ENCODE results near the gene CFAP52.
"Not testable (repeated sequence)": the region's sequence is repeated elsewhere in the genome, so short reads cannot be mapped to it uniquely, and the experiment has no call there.

CFAP52 gene

DNA sequence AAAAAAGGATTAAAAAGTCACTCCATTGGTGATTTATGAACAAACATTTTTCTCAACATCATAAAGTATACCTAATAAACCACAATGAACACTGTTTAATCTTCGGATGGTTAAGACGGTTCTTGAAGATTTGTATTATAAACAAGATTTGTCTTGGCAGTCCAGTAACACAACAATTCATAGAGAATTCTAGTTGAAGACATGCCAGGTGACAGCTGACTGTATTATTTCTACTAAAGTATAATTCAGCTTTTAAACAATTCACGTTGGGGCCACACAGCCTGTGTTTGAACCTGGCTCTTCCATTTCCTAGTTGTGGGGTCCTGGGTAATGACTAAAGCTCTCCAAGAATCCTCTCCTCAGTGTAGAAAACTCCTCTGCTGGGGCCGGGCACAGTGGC lies 22.8 kb upstream of the CFAP52 start:
- no peak overlapping the region for H3K4me3 ChIP-seq (ENCODE audit: low read length)
- no peak for DNase-seq (ENCODE audit: low read depth)
- no peak for TF ChIP-seq CTCF (IDR thresholded peaks at IDR 0.05; ENCODE audit: insufficient read depth, low read depth, low read length, missing control alignments)

DNA sequence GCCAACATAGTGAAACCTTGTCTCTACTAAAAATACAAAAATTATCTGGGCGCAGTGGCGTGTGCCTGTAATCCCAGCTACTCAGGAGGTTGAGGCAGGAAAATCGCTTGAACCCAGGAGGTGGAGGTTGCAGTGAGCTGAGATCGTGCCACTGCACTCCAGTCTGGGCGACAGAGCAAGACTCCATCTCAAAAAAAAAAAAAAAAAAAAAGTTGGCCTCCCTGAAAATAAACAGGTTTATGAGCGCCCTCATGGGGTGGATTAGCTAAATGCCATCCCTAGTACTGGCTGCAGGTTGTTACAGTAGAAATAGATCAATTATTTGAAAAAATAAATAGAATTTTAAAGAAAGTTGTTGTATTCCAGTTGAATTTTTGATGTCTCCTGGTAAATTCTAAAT lies 21.7 kb upstream of the CFAP52 start:
- peak; percentile 56 for TF ChIP-seq CTCF (IDR thresholded peaks at IDR 0.05; ENCODE audit: insufficient read depth, low read depth, low read length, missing control alignments)
- DNase-seq (ENCODE audit: low read depth) = peak; percentile 66

DNA sequence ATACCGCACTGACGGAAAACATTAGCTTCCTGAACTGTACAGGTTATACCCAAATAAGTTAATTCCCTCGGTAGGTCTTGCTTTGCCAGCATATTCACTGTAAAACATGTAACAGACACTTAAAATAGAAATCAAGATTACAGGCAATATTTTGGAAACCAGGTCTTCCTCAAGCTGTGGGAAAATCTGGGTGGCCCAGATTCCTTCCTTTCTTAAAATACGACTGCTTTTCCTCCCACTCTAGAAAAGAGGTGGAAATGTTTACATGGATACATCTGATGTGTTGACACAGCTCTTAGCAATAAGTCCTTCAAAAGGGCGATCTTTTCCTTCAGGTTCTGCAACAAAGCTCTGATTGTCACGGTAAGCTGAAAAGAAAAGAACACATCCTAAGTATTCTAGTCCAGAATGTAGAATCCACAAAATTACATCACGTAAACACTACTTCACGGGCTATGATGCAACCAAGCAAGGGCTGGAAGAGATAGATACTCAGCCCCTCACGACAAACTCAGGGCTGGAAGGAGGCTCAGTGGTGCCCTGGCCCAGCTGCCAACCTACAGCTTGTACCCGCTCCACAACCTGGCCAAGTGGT lies 19.2 kb upstream of the CFAP52 start:
- H3K4me3 ChIP-seq (ENCODE audit: low read length) = no peak overlapping the region
- DNase-seq (ENCODE audit: low read depth) = no peak
- no peak for TF ChIP-seq CTCF (IDR thresholded peaks at IDR 0.05; ENCODE audit: insufficient read depth, low read depth, low read length, missing control alignments)

More for the DNA sequence above, 21.7 kb upstream of the CFAP52 start:
- H3K4me3 ChIP-seq (ENCODE audit: low read length) = not testable (repeated sequence)

GRCh38 chr17:9557857-9558256 lies 18.6 kb upstream of the CFAP52 start:
- no peak for DNase-seq (ENCODE audit: low read depth)
- H3K4me3 ChIP-seq (ENCODE audit: low read length) = no peak overlapping the region
- TF ChIP-seq CTCF (IDR thresholded peaks at IDR 0.05; ENCODE audit: insufficient read depth, low read depth, low read length, missing control alignments) = no peak

DNA sequence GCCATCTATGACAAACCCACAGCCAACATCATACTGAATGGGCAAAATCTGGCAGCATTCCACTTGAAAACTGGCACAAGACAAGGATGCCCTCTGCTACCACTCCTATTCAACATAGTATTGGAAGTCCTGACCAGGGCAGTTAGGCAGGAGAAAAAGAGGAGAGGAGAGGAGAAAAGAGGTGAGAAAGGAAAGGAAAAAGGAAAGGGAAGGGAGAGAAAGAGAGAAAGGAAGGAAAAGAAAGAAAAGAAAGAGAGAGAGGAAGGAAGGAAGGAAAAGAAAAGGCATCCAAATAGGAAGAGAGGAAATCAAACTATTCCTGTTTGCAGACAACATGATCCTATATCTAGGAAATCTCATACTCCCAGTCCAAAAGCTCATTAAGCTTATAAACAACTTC lies 12.3 kb upstream of the CFAP52 start:
- TF ChIP-seq CTCF (IDR thresholded peaks at IDR 0.05; ENCODE audit: insufficient read depth, low read depth, low read length, missing control alignments) = no peak
- DNase-seq (ENCODE audit: low read depth) = no peak
- H3K4me3 ChIP-seq (ENCODE audit: low read length) = no peak overlapping the region

- H3K4me3 ChIP-seq (ENCODE audit: low read length) = no peak overlapping the region
Observed at GRCh38 chr17:9566067-9566466, 10.4 kb upstream of the CFAP52 start.

DNA sequence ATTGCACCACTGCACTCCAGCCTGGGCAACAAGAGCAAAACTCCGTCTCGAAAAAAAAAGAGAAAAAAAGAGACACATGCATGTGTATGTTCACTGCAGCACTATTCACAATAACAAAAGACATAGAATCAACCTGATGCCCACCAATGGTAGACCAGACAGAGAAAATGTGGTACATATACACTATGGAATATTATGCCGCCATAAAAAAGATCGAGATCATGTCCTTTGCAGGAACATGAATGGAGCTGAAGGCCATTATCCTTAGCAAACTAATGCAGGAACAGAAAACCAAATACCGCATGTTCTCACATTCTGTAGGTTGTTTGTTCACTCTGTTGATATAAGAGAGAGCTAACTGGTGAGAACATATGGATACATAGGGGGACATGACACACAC lies 9.7 kb upstream of the CFAP52 start:
- not testable (repeated sequence) for DNase-seq (ENCODE audit: low read depth); H3K4me3 ChIP-seq (ENCODE audit: low read length)

More at GRCh38 chr17:9566067-9566466, 10.4 kb upstream of the CFAP52 start:
- no peak for DNase-seq (ENCODE audit: low read depth)
- no peak for TF ChIP-seq CTCF (IDR thresholded peaks at IDR 0.05; ENCODE audit: insufficient read depth, low read depth, low read length, missing control alignments)

Data from epithelial cell of esophagus (primary cell).